Activated CD4-positive, alpha-beta T cell treated with anti-CD3 and anti-CD28 coated beads for 1 hour (primary cell): Measurements from ENCODE around the gene POLE.

Source experiments
- DNase-seq: peaks from one replicate; pipeline ENCODE4 v3.0.0-alpha.2; 2020

POLE gene

GRCh38 chr12:132574271-132574996 lies 112.7 kb downstream of the POLE start:
- DNase-seq = no peak
